ENCODE results near the gene CCDC137.

Gene CCDC137

GRCh38 chr17:81685108-81685507 lies 18.6 kb downstream of the CCDC137 start:
- no peak for TF ChIP-seq CTCF (IDR thresholded peaks at IDR 0.05)

- no peak for TF ChIP-seq CTCF (IDR thresholded peaks at IDR 0.05)
These were observed 20.1 kb downstream of the CCDC137 start for GRCh38 chr17:81686614-81687013.

- TF ChIP-seq CTCF (IDR thresholded peaks at IDR 0.05): no peak
These were observed 21.4 kb downstream of the CCDC137 start for GRCh38 chr17:81687770-81688541.

- no peak for TF ChIP-seq CTCF (IDR thresholded peaks at IDR 0.05)
These were observed 22.1 kb downstream of the CCDC137 start for GRCh38 chr17:81688616-81689015.

GRCh38 chr17:81690066-81690465 lies 23.5 kb downstream of the CCDC137 start:
- TF ChIP-seq CTCF (IDR thresholded peaks at IDR 0.05): no peak

- TF ChIP-seq CTCF (IDR thresholded peaks at IDR 0.05): no peak
These were observed 24.0 kb downstream of the CCDC137 start for GRCh38 chr17:81690549-81690948.

- TF ChIP-seq CTCF (IDR thresholded peaks at IDR 0.05): no peak
These were observed 24.7 kb downstream of the CCDC137 start for GRCh38 chr17:81691196-81691595.

GRCh38 chr17:81691608-81692007 lies 25.1 kb downstream of the CCDC137 start:
- TF ChIP-seq CTCF (IDR thresholded peaks at IDR 0.05): no peak
